Renal cortex interstitium (tissue), 11 donors: ENCODE results near the gene GPR39. TPM values are rescaled to one million over a fixed set of nuclear protein-coding genes. Genes with fewer than 3 reads are reported as not detected.

Experiments
- DNase-seq, 11 donors: peaks; one replicate each; pipeline ENCODE4 v3.0.0-alpha.2; 2013; ENCODE audit warnings: low read depth in 9 of 11, low spot score in 4 of 11; ENCODE audit errors: extremely low read depth in 1 of 11
- polyA plus RNA-seq, 3 donors: library from polyadenylated mRNA; unstranded; fragments of 120-200 nt; gene quantifications; one replicate each; pipeline ENCODE4 v1.2.1, GENCODE V29; 2013; ENCODE audit not compliant: insufficient read length in 3 of 3

GPR39 gene
- polyA plus RNA-seq, 3 donors, result 2.6 to 3.7 (median 3.3) TPM

DNA sequence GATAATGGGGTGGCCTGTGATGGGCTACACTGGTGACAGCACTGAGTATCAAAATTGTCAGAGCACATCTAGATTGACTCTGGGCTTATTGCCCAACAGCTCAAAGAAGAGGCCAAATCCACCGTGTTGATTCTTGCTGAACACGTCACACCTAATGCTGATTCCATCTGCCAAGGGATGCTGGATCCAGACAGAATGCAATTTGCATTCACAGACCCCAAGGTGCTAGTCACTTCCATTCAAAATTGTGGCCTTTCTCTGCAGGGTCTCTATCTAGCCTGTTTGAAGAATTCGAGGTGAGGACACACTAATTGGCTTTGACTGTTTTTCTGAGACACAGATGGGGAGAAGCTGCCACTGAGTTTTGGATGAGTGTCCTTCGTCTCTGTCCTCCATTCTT, 13.5 kb upstream of the GPR39 start:
- no peak for DNase-seq

- DNase-seq, result no peak
Observed at GRCh38 chr2:132404056-132404455, 12.5 kb upstream of the GPR39 start.

DNA sequence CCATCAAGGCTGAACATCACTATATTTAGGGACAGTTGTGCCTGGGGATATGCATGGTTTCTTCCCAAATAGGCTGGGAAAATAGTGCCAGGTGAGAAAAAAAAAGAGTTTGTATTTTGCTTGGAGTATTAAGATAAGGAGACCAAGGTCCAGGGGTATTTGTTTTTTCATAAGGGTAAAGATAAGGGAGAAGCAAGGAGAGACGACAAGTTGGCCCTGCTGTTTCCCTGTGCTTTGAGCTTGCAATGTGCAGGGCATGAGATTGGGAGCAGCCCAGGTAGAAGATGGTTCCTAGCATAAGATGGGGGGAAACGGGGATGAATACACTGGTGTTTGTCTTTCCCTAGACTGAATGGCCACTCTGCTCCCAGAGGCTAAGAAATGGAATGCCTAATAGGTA, 8.8 kb upstream of the GPR39 start:
- DNase-seq, result no peak

DNA sequence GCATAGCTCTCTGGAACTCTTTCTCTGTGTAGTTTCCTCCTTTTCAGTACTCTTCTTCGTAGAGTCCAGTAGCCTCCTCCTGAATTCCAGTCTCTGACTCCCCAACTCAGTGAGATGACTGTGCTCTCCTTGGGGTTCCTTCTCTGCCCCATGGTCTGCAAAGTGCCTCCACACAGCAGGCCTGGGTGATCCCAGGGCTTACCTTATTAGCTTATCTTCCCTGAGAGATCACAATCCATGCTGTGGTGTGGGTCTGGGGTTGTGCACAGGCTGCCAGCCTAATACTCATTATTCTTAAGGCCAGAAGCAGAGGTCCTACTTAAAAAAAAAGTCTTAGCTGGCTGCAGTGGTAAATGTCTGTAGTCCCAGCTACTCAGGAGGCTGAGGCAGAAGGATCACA, 4.6 kb upstream of the GPR39 start:
- no peak for DNase-seq

- no peak for DNase-seq
Observed at GRCh38 chr2:132414081-132414480, 2.5 kb upstream of the GPR39 start.

- no peak for DNase-seq
Observed at GRCh38 chr2:132415256-132415914, 1.2 kb upstream of the GPR39 start.

DNA sequence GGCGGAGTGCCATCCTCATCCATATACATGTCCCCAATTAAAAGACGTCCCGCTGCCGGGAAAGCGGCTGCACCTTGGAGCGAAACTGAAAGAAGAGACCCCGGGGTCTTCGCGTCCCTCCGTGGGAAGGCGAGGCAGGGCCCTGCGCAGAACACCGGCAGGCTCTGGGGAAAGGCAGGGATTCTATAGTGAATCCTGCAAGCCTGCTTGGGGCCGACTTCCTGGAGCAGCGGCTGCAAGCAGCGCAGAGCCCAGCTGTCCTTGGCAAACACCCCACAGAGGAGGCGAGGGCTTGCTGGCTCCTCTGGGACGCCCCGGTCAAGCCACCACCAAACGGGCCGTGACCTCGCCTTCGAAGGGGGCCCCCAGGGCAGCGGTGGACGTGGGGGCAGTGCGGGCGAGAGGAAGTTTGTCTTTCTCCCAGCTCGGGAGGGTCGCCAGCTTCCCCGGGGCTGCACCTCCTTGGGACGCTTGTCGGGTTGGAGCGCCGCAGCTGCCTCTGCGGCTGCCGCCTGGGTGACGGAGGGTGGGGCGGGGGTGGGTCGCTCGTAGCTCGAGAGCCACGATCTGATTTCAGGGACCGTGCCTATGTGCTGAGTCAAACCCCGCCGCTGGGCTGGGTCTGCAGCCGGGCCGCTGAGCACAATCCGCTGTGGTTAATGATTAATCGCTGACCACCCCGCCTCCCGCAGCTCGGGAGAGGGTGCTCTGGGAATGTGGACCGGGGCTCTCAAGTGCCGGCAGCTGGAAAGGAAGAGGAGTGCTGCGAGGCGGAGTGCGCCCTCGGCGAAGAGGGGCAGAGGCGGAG, 486 bp upstream of the GPR39 start:
- peak; percentile 59 to 89 (median 77) for DNase-seq

DNA sequence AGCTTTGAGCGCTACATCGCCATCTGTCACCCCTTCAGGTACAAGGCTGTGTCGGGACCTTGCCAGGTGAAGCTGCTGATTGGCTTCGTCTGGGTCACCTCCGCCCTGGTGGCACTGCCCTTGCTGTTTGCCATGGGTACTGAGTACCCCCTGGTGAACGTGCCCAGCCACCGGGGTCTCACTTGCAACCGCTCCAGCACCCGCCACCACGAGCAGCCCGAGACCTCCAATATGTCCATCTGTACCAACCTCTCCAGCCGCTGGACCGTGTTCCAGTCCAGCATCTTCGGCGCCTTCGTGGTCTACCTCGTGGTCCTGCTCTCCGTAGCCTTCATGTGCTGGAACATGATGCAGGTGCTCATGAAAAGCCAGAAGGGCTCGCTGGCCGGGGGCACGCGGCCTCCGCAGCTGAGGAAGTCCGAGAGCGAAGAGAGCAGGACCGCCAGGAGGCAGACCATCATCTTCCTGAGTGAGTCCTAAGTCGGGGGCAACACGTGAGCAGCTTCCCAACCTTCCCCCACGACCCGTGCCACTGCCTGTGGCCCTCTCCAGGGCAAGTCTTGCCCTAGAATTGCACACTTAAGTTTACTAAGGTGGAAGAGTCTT, 928 bp downstream of the GPR39 start:
- DNase-seq, result no peak

- DNase-seq, result no peak
Observed at GRCh38 chr2:132419235-132419634, 2.6 kb downstream of the GPR39 start.

DNA sequence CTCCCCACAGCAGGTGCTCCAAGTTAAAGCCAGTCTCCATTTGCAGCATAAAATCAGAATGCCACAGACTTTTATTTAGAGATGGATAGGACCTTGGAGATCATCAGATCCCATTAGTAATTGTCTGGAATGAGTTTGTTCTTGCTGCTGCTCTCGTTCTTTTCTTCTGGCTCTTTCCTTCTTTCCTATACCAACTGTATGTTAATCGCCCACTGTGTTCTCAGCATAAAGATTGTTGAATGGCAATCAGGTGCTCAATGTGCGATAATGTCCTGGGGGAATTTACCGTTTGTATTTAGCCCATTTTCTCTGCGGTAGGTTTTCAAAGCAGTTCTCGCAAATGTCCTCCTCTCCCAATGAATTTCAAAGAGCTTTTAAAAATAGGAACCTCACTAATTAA, 3.3 kb downstream of the GPR39 start:
- DNase-seq, result no peak

GRCh38 chr2:132420816-132421805, 4.5 kb downstream of the GPR39 start:
- no peak for DNase-seq

- DNase-seq, result no peak
Observed at GRCh38 chr2:132422736-132423135, 6.1 kb downstream of the GPR39 start.

DNA sequence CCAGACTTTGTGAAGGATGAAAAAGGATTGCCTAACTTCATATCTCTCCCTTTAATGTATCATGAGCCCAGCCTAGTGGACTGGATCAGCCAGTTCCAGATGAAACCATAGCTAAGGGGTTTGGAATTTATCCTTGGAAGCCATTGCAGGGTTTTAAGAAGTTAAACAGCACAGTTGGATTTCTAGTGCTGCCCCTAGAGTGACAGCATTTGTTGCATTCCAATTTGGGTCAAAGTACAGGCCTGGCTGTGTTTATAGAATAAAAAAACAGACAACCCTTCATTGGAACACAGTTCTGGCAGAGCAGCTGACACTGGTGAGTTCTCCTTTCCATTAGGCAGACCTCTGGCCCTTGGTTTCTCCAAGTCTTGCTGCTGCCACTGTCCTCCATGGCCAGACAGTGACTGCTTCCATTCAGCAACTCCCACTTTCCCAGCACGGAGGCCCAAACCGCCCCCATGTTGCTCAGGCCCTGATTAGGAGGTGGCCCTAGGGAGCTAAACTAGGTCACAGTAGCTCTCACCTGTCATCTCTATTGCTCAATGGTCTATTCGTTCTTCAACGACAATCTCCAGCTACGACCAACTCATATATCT, 8.0 kb downstream of the GPR39 start:
- DNase-seq, result no peak

DNA sequence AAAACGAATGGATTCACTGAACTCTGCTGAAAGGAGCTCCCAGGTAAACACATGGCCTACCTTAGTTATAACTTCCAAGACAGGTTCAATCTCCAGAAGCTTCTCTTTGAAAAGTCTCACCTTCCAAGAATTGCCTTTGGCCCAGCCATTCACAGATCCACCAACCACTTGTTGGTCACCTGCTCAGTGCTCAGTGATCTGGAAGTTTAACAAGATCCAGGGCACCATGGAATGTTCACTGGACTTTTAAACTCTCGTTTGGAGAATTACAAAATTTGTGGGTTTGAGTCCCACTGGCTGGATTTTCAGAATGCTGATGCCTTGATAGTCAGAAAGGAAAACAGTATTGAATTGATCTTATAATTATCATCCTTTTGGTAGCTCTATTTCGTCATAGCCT, 9.4 kb downstream of the GPR39 start:
- no peak for DNase-seq

DNA sequence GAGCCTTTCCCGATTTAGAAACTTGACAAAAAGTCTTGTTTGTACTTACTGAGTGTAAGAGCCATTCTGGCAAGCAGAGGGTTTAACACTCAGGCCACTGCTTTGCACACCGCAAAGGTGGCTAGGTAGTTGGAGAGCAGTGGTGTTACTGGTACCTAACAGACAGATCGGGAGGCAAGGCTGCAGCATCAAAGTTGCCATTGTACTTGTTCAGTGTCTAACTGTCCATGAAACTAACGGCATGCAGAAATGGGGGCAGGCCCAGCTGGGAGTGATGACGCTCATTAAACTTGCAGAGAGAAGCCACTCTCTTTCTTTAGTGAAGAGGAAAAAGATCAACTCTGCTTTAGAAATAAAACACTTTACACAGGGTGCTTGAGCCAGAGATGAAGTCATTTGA, 10.1 kb downstream of the GPR39 start:
- DNase-seq, result no peak

DNA sequence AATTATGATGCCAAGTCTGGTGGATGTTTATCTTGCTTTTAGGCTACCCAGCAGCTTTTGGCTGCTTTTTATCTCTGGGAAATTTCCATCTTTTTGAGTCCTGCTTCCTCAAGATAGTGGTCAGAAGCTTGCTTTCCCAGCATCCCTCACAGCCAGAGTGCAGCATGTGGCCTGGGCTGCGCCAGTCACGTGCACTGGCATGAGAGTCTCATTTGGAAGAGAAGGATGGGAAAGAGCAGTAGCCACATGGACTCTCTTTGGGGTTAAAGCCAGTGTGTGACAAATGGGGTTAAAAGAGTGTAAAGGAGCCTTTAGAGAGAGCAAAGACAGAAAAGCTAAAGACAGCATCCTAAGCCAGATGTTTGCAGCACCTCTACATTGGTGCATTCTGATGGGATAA, 12.7 kb downstream of the GPR39 start:
- DNase-seq, result no peak

GRCh38 chr2:132429941-132430573, 13.5 kb downstream of the GPR39 start:
- no peak for DNase-seq

DNA sequence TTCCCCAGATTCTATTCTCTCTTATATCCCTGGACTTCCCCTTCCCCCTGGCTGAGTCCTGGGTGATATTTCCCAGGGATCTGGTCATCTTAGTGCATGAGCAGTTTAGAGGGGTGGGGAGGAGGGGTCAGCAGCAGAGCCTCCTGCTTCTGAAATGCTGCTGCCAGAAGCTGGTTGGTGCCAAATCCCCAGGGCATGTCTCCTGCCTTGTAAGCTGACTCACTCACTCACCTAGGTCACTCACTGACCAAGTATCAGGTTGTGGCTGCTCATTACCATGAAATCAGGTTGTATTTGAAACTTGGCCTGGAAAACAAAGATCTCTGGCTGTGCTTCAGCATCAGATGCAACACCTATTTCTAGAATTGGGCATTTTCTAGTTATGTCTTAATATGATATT, 14.3 kb downstream of the GPR39 start:
- DNase-seq, result no peak
